GM18909 (cell line): ENCODE data around the gene EDEM2.
"Not testable (repeated sequence)": the region's sequence is repeated elsewhere in the genome, so short reads cannot be mapped to it uniquely, and the experiment has no call there.

ENCODE experiments used
- ATAC-seq: cut with Tn5 transposase; IDR thresholded peaks from one replicate; pipeline ENCODE4 v1.9.1; 2021; ENCODE audit warnings: mild to moderate bottlenecking; ENCODE audit not compliant: unreplicated experiment, poor library complexity

The EDEM2 gene, protein sequence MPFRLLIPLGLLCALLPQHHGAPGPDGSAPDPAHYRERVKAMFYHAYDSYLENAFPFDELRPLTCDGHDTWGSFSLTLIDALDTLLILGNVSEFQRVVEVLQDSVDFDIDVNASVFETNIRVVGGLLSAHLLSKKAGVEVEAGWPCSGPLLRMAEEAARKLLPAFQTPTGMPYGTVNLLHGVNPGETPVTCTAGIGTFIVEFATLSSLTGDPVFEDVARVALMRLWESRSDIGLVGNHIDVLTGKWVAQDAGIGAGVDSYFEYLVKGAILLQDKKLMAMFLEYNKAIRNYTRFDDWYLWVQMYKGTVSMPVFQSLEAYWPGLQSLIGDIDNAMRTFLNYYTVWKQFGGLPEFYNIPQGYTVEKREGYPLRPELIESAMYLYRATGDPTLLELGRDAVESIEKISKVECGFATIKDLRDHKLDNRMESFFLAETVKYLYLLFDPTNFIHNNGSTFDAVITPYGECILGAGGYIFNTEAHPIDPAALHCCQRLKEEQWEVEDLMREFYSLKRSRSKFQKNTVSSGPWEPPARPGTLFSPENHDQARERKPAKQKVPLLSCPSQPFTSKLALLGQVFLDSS

DNA sequence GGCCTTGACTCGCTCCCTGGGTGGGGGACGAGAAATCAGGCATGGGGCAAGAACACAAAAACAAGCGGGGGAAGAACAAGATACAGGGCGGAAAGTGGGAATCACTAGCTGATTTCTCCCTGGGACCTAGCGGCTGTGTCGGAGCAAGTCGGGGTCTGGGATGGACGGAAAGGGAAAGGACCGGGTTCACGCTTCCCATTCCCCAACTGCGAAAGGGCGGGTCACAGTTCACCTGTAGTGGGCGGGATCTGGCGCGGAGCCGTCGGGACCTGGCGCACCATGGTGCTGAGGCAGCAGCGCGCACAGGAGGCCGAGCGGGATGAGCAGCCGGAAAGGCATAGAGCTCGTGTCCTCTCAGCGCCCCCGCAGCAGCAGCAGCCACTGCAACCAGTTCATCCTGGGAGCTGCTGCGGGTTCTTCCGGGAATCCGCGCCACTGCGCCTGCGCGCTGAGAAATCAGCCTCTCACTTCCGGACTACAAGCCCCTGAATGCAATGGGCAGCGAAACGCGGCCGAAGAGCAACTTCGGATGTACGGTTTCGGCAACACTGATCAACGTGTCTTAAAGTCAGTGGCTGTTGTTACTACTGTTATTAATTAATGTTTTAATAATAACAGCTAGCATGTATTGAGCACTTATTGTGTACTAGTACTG, at the start of gene EDEM2:
EDEM2 (minus strand) TSS at position 417 of the 655 bp plus-strand sequence; CDS start at position 339, 78 bp downstream.
- peak; percentile 79 for ATAC-seq

DNA sequence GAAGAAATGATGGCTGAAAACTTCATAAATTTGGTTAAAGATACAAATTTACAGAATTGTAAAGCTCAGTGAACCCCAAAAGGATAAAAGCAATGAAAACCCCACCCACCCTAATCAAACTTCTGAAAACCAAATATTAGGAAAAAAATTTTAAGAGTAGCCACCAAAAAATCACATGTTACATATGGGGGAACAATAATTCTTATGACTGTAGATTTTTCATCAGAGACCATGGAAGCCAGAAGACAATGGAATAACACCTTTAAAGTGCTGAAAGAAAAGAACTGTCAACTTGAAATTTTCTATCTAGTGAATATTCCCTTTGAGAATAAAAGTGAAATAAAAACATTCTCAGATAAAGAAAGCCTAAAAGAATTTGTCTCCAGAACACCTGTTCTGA, 49.2 kb upstream of the EDEM2 start:
- no peak for ATAC-seq

DNA sequence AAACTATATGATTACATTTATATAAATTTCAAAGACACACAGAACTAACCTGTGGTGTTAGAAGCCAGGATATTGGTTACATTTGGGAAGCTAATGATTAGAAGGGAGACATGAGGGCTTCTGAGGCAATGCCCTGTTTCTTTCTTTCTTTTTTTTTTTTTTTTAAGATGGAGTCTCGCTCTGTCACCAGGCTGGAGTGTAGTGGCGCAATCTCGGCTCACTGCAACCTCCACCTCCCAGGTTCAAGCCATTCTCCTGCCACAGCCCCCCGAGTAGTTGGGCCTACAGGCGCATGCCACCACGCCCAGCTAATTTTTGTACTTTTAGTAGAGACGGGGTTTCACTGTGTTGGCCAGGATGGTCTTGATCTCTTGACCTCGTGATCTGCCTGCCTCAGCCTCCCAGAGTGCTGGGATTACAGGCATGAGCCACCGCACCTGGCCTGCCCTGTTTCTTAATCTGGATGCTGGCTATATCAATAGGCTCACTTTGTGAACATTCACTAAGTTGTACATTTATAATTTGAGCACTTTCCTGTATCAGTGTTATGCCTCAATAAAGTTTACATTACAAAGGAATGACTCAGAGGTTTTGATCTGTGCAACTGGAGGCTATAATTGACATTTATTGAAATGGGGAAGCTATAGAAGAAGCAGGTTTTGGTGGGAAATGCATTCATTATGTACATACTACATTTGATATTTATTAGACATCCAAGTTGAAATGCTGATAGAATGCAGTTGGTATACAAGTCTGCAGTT, 46.1 kb upstream of the EDEM2 start:
- not testable (repeated sequence) for ATAC-seq

DNA sequence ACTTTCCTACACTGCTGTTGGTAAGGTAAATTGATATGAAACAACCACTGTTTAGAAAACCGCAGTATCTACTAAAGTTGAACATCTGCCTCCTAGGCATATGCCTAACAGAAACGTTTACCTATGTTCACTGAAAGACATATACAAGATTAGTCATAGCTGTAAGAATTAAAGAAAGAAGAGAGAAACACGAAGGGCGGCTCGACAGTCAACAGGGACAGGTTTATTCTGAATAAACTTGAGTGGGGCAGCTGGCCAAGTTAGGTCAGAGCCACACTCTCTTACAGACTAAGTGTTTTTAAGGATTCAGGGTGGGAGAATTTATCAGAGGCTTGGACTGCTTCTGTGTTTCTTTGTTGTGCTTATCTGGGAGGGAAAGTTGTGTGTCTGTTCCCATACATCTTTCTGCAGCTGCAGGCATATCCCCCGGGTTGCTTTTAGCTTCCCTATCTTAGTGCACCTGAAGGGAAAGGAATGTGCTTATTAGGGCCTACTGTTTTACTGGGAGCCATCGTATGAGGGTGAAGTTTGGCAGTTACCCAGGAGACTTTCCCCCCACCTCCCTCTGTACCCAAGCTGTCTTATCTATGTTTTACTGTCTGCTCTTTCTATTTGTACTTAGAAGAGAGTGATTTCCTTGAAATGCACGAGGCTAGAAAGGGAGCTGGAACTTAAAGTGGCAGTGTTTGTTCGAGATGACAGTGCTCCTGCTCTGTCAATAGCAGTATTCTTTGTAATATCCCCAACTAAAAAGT, 45.2 kb upstream of the EDEM2 start:
- no peak for ATAC-seq

DNA sequence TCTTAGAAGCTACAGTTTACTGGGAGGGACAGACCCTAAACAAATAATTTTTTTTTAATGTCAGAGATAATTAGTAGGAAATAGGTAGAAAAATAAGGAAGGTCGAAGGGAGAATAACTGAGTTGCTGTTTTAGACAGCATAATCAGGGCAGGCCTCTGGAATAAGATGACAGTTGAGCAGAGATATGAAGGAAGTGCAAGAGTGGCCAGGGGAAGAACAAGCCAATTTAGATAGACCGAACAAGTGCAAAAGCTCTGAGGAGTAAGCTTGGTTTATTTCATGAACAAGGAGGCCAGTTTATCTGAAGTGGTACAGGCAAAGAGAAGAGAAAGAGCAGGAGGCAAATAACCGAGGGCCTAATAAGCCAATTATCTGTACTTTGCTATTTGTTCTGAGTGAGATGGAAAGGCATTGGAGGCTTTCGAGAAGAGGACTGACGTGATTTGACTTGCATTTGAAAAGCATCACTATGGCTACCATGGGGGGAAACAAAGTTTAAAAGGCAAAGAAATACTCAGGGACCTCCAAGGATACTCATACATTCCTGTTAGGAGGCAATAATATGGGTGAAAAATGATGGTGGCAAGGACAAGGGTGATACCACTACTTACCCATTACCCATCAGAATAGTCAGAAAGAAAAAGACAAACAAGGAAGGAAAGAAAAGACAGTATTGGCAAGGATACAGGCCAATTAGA, 44.4 kb upstream of the EDEM2 start:
- no peak for ATAC-seq

DNA sequence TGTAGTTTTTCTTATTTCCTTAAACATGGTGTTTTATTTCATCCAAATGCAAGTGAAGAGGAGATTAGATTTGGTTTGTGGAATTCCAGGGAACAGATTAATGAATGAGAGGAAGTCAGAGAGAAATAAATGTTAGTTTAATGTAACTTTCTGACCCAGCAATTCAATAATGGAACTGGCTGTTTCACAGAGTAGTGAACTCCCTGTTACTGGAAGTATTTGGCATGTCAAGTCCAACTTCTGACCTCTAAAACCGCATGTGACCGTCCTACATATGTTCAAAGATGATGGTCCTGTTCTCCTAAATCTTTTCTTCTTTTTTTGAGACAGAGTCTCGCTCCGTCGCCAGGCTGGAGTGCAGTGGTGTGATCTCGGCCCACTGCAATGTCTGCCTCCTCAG, 43.4 kb upstream of the EDEM2 start:
- ATAC-seq, result no peak

DNA sequence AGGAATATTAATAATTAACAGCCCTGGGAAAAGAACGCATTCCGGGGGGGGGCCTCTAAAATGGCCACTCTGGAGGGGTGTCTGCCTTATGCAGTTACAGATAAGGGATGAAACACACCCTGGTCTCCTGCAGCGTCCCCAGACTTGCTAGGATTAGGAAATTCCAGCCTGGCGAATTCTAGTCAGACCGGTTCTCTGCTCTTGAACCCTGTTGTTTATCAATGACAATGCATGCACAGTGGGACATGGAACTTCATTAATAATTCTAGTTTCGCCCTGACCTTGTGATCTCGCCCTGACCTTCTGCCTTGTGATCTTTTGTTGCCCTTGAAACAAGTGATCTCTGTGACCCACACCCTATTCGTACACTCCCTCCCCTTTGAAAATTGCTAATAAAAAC, 42.1 kb upstream of the EDEM2 start:
- not testable (repeated sequence) for ATAC-seq

DNA sequence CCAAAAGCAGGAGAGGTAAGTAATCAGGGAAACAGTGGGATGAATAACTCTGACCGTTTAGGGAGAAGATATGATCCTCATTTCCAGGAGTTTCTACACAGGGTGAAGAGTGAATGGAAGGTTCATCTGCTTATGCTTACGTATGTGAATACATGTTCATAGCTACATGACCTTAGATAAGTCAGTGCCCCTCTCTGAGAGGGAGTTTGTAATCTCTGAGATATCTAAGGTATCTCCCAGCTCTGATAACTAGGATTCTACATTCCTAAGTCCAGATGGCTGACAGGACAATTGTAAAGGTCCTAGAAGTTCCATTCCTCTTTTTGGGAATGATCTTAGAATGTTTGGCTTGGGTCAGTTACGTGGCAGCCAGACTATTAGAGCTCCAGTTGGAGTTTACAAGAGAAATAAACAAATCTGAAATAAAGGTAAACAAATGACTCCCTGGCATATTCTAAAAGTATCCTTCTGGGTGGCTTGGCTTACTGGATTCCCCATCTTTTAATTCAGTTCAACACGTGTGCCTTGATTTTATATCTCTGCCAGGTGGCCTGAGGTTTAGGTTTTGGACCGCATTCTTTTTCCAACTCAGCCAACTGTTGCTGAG, 40.6 kb upstream of the EDEM2 start:
- ATAC-seq, result no peak

DNA sequence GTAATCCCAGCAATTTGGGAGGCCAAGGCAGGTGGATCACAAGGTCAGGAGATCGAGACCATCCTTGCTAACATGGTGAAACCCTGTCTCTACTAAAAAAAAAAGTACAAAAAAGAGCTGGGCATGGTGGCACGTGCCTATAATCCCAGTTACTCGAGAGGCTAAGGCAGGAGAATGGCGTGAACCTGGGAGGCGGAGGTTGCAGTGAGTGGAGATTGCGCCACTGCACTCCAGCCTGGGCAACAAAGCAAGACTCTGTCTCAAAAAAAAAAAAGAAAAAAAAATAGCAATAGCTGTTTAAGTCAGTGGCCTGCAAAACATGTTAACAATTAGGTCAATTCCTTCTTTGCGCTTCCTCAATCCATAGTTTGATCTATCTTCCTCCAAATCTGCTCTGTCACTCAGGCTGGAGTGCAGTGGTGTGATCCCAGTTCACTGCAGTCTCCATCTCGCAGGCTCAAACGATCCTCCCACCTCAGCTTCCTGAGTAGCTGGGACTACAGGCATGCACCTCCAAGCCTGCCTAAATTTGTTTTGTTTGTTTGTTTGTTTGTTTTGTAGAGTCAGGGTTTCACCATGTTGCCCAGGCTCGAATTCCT, 39.7 kb upstream of the EDEM2 start:
- ATAC-seq, result not testable (repeated sequence)

DNA sequence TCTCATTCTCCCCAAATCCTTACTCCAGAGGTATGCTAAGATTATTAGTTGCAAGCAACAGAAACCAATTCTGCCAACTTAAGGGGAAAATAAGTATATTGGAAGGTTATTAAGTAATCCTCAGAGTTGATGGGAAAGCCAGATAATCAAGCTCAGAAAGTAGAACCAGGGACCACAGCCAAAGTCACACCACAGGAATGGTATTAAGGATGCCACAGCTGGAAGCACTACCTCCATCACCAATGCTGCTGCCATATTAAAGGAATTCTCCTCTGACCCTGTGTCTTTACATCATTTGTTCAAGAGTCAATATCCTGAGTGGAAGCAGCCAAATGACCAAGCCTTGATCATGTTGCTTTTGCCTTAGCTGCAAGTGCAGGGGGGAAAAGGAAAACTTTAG, 34.6 kb upstream of the EDEM2 start:
- no peak for ATAC-seq

DNA sequence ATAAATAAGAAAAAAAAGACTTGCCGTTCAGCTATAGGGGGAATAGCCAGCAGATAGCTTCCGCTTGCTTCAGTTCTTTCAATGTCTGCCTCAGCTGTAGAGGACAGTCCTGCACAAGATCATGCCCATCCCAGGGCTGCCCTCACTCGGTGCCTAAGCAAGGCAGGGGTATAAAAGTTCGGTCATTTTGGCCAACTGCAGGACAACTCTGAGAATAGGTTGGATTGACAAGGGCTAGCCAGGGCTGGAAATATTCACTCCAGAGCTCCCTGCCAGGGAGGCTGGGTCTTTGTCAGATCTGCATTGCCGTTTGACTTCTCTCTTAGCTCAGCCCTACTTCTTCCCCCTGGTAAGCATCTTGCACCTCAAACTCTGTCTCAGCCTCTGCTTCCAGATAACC, 33.1 kb upstream of the EDEM2 start:
- no peak for ATAC-seq

DNA sequence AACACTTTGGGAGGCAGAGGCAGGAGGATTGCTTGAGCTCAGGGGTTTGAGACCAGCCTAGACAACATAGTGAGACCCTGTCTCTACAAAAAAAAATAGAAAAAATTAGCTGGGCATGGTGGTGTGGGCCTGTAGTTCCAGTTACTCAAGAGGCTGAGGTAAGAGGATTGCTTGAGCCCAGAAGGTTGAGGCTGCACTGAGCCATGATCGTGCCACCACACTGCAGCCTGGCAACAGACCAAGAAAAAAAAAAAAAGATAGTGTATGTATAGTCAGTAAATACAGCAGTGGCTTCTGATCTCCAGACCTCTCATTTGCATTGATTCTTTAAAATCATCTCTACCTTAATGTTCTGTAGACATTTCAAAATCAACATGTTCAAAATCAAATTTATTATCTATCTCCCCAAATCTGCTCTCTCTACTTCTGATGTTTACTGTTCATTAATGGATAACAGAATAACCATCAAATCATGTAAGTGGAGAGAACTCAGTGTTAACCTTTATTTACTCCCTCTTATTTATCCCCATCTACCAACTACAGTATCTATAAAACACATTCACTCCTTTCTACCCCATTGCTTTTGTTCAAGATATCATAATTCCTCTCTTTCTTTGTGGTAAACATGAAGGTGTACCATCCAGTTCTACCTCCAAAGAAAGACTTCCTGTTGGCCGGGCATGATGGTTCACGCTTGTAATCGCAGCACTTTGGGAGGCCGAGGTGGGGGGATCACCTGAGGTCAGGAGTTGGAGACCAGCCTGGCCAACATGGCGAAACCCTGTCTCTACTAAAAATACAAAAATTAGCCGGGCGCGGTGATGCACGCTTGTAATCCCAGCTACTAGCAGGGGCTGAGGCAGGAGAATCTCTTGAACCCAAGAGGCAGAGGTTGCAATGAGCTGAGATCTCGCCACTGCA, 32.4 kb upstream of the EDEM2 start:
- no peak for ATAC-seq

DNA sequence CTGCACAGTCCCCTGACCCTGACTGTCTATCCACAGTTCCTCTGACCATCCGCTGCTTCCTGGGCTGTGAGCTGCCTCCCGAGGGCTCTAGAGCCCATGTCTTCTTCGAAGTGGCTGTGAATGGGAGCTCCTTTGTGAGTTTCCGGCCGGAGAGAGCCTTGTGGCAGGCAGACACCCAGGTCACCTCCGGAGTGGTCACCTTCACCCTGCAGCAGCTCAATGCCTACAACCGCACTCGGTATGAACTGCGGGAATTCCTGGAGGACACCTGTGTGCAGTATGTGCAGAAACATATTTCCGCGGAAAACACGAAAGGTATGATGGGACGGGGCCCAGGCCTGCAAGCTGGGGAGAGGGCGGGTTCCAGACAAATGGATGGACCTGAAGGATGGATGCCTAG, 29.0 kb upstream of the EDEM2 start:
- ATAC-seq, result no peak

DNA sequence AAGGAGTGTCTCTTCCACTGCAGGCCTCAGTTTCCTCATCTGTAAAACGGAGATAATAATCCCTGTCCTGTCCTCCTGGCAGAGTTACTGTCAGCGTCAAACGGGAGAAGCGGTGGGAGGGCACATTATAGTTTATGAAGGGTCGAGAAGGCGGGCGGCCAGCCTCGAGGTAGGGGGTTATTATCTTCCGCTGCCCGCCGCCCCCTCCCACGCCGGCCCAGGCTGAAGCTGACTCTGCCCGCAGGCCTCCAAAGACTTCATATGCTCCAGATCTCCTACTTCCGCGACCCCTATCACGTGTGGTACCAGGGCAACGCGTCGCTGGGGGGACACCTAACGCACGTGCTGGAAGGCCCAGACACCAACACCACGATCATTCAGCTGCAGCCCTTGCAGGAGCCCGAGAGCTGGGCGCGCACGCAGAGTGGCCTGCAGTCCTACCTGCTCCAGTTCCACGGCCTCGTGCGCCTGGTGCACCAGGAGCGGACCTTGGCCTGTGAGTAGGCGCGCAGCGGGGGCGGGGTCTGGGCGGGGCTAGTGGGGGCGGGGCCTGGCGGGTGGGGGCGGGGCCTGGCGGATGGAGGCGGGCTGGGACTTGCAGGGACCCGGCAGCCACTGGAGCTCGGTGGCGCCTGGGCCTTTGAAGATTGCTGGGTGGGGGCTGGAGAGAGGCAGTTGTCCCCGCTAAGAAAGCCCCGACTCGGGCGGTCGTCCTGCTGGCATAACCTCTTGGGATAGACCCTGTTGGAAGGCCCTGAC, 27.5 kb upstream of the EDEM2 start:
- ATAC-seq, result no peak

DNA sequence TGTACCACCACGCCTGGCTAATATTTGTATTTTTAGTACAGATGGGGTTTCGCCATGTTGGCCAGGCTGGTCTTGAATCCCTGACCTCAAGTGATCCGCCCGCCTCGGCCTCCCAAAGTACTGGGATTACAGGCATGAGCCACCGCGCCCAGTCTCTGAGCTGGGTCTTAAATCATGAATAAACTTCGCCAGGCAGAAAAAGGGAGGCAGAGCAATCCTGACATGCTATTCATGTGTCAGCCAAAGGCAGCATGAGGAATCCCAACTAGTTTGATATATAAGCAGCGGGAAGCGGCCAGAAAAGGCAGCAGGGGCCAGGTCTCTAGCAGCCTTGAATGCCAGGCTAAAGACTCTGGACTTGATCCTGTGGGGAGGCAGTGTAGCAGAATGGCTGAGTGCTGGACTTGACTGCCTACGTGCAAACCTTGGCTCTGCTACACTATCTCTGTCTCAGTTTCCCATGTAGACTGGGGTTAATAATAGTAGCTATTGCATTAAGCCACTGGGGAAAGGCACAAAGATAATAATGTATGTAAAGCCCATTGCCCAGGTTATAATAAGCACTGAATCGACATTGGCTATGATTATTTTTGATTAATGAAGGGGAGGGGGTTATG, 26.5 kb upstream of the EDEM2 start:
- ATAC-seq, result no peak

DNA sequence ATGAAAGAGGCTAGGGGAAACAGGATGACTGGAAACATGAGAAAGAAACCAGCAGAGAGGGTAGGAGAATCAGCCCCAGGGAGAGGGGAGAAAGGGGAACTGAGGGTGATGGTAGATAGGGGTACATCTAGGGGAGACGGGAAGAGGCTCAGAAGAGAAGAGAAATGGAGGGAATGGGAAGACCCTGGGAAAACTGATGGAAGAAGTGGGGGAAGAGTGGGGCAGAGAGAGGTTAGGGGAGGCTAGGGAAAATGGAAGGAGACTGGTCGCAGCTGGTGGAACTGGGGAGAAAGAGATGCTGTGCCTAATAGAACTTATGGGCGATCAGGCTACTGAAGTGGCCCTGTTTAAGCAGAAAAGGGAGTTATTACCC, 25.3 kb upstream of the EDEM2 start:
- no peak for ATAC-seq
